Measurements from ENCODE around the gene CTBP2.

Gene CTBP2

GRCh38 chr10:125142946-125143345, 17.4 kb downstream of the CTBP2 start:
- no peak for DNase-seq

DNA sequence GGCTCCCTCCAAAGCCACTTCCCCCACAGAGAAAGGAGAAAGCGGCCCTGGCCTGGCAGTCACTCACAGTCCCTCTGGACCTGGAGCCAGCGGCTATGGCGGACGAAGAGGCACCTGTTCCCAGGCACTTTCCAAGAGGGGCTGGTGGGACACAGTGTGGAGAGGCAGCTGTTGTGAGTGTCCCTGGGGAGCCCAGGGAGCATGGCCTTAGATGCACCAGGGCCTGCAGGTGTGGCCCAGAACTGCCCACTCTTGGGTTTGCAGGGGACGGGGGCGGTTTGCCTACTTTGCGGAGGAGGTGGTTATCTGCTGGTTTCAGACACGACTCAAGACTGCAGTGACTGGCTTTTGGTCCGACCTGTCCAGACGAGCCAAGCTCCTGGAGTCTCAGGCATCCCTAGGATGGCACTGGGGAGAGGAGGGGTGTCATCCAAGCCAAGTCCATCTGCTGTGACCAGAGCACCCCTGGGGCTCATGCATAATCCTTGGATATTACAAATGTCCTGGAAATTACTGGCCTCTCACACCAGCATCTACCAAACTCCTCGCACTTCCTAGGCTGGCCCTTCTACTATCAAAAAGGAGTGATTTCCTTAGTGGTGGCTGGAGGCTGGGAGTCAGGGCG, 18.4 kb downstream of the CTBP2 start:
- DNase-seq, result no peak

DNA sequence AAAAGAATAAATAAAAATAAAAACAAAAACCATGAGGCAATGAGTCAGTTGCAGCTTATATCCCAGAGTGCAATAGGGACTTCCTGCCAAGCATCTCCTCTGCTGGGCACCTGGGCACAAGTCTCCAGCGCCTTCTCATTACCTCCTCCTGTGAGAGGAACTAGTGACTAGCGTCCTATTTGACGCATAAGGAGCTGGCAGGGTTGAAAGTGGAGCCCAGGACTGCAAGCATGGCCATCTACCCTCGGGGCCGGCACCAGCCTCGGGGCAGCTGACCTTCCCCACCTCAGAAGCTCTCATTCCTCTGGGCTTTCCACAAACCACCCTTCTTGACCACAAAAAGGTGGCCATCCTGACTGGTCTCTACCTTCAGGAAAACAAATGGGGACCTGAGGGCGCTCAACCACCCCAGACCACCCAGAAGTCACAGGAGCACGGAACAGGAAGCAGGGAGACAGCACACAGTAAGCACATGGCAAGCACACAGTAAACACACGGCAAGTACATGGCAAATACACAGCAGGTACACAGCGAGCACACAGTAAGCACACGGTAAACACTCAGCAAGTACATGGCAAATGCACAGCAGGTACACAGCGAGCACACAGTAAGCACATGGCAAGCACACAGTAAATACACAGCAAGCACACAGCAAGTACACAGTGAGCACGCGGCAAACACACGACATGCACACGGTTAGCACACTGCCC, 19.1 kb downstream of the CTBP2 start:
- no peak for DNase-seq

GRCh38 chr10:125140151-125140550, 20.2 kb downstream of the CTBP2 start:
- DNase-seq, result no peak

DNA sequence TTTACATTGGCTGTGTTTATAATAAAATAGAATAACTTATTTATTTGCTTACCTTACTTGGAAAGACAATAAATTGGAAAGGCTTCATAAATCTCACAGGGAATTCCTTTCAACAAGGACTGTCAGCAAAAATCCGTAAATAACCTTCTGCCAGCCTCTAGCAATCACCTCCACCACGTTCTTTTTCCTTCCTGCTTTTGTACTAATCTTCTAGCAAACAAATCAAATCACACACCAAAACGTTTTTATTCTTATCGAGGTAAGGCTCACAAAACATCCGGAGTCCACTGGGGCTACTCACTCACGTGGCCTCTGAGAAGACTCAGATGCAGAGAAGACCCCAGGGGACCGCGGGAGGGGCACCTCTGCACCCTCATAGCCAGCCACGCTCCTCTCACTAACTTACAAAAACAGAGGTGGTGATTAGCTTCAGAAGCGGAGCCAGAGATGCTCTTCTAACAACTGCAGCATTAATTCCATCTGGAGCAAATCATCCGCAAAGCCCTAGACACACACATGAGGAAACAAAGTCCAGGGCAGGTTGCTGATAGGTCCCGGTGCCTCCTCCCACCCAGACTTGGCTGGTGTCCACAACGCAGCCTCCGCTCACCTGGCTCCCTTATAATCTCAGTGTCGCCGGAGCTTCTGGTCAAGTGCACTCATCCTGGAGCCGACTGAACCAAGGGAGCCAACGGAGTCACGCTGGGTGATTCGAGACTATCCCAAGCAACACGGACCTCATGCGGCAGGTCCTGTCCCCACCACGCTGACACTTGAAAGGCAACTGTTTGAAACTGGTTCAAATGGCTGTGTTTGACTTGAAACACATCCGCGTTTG, 22.5 kb downstream of the CTBP2 start:
- DNase-seq, result no peak

DNA sequence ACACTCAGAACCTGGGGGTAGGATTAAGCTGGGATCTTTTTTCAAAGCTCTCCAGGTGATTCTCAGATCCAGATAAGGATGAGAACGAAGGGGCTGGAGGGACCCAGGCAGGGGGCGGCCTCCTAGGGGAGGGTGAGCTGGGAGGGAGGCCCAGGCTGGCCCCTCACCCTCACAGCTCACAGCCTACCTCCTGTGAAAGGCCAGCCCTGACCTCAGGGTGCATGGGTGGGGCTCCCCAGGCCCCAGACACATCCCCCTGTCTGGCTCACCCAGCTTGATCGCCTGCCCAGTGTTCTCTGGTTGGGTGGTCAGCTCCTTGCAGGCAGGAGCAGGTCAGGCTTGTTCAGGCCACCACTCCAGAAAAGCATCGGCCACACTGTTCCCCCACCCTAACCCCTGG, 24.3 kb downstream of the CTBP2 start:
- no peak for DNase-seq

DNA sequence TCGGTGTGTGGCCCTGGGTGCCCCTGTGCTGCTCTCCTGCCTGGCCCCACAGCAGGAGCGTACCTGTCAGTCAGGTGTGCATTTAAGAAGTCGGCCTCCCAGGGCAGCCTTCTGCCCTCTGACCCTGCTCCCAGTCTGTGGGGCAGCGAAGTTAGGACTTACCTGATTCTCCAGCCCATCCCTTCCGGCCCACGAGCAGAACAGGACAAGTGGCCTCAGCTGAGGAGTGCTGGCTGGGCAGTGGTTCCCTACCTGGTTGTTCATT, 24.7 kb downstream of the CTBP2 start:
- no peak for DNase-seq

GRCh38 chr10:125134916-125135770, 25.2 kb downstream of the CTBP2 start:
- no peak for DNase-seq

- DNase-seq, result no peak
Measured at GRCh38 chr10:125134483-125134848, 25.9 kb downstream of the CTBP2 start.

GRCh38 chr10:125133696-125134482, 26.5 kb downstream of the CTBP2 start:
- no peak for DNase-seq

- no peak for DNase-seq
Measured at GRCh38 chr10:125132344-125132743, 28.0 kb downstream of the CTBP2 start.

DNA sequence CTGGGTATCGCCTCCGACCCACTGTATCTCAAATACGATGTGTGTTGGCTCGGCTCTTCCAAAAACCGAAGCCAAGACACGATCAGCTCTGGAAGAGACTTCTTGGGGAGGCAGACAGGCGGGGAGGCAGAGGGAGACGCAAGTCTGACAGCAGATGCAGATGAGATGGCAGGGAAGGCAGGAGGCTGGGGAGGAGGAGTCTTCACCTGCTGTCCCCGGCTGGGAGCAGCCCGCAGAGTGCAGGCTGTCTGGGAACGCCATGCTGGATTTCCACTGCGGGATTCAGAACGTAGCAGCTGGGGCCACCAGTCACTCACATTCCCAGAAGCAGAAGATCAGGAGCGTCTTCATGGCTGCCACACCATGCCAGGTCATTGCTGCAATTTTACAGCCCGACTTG, 29.4 kb downstream of the CTBP2 start:
- no peak for DNase-seq

GRCh38 chr10:125130260-125130659, 30.1 kb downstream of the CTBP2 start:
- no peak for DNase-seq

DNA sequence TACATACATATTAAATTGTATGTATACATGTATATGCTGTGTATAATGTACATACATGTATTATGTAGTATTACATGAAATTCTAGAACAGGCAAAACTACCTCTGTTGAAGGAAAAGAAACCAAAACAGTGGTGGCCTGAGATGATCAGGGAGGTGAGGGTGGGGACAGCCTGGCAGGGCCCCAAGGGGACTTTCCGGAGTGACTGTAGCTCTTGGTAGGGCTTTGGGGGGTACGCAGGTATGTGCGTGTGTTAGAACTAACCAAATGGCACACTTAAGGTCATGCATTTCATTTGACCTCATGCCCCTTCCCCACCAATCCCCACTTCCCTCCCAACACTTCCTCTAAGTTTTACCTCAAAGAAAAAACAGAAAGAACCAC, 31.3 kb downstream of the CTBP2 start:
- no peak for DNase-seq

DNA sequence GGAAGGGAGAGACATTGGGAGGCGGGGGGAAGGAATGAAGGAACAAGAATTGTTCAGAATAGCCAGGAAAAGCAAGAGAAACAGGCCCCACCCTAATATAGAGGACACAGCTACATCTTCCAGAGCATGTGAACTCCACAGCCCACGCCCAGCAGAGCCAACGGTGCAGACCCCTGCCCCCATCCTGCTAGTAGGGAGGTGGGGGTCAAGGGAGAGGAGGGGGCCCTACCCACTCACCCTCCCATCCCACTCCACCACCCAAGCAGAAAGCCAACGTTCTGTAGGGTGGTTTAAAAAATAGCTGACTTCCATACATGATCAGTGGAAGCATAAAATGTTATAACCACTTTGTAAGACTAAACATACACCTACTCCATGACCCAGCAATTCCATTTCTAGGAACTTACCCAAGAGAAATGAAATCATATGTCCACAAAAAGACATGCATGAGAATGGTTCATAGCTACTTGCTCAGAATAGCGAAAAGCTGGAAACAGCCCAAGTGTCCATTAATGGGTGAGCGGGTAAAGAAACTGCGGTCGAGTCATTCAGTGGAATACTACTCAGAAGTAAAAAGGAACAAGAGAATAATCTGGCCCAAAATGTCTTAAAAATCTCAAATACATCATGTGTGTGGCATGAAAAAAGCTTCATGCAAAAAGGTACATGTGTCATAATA, 31.8 kb downstream of the CTBP2 start:
- peak; percentile 61 for DNase-seq

- no peak for DNase-seq
Measured at GRCh38 chr10:125127986-125128385, 32.4 kb downstream of the CTBP2 start.

DNA sequence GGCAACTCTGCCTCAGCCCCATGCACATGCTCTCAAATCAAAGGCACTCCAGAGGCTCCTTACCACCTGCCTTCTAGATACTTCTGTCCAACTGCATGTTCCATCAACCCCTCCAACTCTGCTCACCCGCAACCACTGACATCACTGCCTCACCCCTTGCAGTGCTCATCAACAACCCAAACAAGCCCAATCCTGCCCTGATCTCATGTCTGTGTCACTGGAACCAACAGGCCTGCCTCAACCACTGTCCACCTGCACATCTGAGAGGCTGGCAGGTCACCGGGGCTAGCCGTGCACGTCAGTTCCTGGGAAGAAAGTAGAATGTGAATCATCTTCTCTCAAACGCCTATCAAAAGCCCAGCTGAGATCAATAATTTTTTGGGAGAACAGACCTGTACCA, 33.3 kb downstream of the CTBP2 start:
- no peak for DNase-seq

DNA sequence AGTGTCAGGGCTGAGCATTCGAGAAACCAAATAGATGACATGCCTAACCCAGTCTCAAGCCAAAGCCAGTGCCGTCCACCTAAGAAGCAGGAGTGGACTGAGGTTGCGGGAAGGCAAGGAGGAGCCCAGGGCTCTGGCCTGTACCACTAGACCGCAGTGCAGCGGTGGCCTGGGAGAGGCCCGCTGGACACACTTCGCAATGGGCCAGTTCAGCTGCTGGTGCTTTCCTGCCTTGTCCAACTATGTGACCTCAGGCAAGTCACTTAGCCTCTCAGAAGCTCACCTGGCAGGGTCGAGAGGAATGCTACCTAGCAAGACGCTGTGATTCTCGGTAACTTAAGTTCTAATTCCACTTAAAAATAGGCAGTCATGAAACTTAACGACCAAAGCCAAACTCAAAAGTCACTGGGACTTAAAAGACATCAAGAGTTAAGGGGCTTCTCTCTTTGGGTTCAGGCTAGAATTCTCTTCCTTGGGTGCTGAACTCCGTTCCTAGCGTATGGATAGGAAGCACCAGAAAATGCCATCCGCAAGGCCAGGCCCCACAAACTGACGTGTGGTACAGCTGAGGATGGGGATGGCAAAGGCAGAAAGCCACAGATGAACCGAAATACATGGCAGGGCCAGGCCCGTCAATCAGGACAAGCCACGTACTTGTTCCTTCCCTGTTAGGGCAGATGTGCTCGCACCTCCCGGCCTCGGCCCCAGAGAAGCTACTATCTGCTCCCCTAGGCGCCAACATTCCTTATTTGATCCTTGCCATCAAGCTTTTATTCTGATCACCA, 34.2 kb downstream of the CTBP2 start:
- no peak for DNase-seq

DNA sequence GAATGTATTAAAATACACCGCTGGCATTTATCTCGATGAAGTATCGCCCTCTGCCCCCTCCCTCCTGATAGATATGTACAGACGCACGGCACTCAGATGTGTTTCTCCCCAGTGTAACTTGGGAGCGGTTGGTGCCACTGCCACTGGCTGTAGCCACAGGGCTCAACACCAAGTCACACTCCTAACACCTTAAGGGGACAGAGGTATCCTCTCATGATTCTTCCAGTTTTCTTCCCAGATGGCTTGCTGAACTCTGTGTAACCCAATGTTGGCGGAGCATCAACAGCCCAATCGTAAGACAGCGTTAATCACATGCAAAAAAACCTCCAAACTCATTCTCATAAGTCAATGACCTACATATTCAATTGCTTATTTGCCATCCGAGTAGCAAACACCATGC, 35.5 kb downstream of the CTBP2 start:
- DNase-seq, result no peak

- DNase-seq, result no peak
Measured at GRCh38 chr10:125124115-125124487, 36.3 kb downstream of the CTBP2 start.

GRCh38 chr10:125123476-125124114, 36.8 kb downstream of the CTBP2 start:
- DNase-seq, result no peak
